CD4-positive, alpha-beta T cell treated with Interleukin-1 beta for 1 hour (primary cell): ENCODE data around the gene ATP5IF1.

Experiments
- DNase-seq, 2 donors: peaks; one replicate each; pipeline ENCODE4 v3.0.0-alpha.2; 2020 to 2022

The ATP5IF1 gene

GRCh38 chr1:28235755-28236655, at the start of gene ATP5IF1:
Gene ATP5IF1, plus strand, starts transcription at chr1:28236124. Its CDS starts 60 bp downstream, at chr1:28236184.
- DNase-seq: peak; percentile 95 to 97

GRCh38 chr1:28190337-28190979, 45.5 kb upstream of the ATP5IF1 start:
- DNase-seq: no peak

GRCh38 chr1:28190996-28191645, 44.8 kb upstream of the ATP5IF1 start:
- no peak for DNase-seq

GRCh38 chr1:28193701-28194161, 42.2 kb upstream of the ATP5IF1 start:
- DNase-seq: no peak

- no peak for DNase-seq
Observed at GRCh38 chr1:28194326-28195035, 41.4 kb upstream of the ATP5IF1 start.

GRCh38 chr1:28195780-28196179, 40.1 kb upstream of the ATP5IF1 start:
- DNase-seq: no peak

GRCh38 chr1:28196330-28196729, 39.6 kb upstream of the ATP5IF1 start:
- DNase-seq: no peak

GRCh38 chr1:28197682-28198415, 38.1 kb upstream of the ATP5IF1 start:
- no peak for DNase-seq

GRCh38 chr1:28199328-28200233, 36.3 kb upstream of the ATP5IF1 start:
- peak; percentile 51 to 73 for DNase-seq

GRCh38 chr1:28200234-28200873, 35.6 kb upstream of the ATP5IF1 start:
- no peak for DNase-seq

- DNase-seq: no peak
Observed at GRCh38 chr1:28205243-28205642, 30.7 kb upstream of the ATP5IF1 start.

- peak; percentile 72 to 77 for DNase-seq
Observed at GRCh38 chr1:28208818-28209441, 27.0 kb upstream of the ATP5IF1 start.

- DNase-seq: no peak
Observed at GRCh38 chr1:28209700-28210099, 26.2 kb upstream of the ATP5IF1 start.

GRCh38 chr1:28213315-28213714, 22.6 kb upstream of the ATP5IF1 start:
- DNase-seq: no peak

GRCh38 chr1:28229089-28229488, 6.8 kb upstream of the ATP5IF1 start:
- DNase-seq: no peak

- DNase-seq: no peak
Observed at GRCh38 chr1:28229996-28230395, 5.9 kb upstream of the ATP5IF1 start.

- peak; percentile 93 for DNase-seq
Observed at GRCh38 chr1:28232558-28233263, 3.2 kb upstream of the ATP5IF1 start, which contains the start of gene DNAJC8. Gene DNAJC8, minus strand, starts transcription at chr1:28233029. Its CDS starts 31 bp downstream, at chr1:28232998.

- DNase-seq: no peak
Observed at GRCh38 chr1:28233264-28233606, 2.7 kb upstream of the ATP5IF1 start.

GRCh38 chr1:28236656-28237322, 865 bp downstream of the ATP5IF1 start:
- DNase-seq: no peak
